ENCODE results near the gene AXDND1. TPM values are rescaled to one million over a fixed set of nuclear protein-coding genes. Genes with fewer than 3 reads are reported as not detected.
A peak's percentile ranks its signal among the peaks of the same experiment; 100 is the strongest.

AXDND1 gene
- polyA plus RNA-seq, 1 experiment = 0.27 TPM

DNA sequence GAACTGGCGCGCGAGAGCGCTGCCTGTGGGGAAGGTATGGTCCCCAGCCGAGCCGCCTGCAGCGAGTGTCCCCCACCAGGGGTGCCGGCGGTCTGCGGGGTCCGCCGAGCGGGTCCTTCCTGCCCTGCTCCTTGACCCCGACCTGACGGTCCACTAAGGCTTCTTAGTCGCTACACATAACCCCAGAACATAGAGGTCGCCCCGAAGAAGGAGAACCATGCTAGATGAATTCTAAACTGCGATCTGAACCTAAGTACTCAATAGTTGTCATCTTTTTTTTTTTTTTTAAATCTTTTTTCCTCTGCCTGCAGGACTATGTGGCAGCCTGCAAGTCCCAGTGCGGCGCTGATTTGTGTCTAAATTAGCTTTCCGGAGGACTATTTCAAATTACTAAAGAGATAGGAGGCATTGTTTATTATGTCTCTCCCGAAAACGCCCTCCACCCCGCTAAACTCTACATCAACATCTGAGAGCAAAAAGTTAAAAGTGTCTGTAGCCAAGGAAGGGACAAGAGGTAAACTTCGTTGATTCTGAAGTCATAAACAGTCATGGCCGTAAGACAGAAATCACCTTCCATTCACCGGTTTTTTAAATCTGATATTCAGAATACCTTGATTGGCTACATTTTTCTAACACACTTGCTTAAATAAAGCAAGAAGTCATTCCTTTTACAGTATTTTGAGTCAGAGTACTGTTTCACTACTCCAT is 476 bp downstream of the AXDND1 start:
- no peak for DNase-seq (ENCODE audit: low read depth)
- Histone ChIP-seq H3K27me3 (ENCODE audit: control insufficient read depth, insufficient read depth, low read length) (no peaks in the 10 kb centered on the region), H3K4me3 (ENCODE audit: low read depth, low read length) (peak overlapping the region; percentile 71), H3K36me3 (ENCODE audit: control insufficient read depth, insufficient read depth, low read length) (no peaks in the 10 kb centered on the region)
- TF ChIP-seq, protein P1, sequence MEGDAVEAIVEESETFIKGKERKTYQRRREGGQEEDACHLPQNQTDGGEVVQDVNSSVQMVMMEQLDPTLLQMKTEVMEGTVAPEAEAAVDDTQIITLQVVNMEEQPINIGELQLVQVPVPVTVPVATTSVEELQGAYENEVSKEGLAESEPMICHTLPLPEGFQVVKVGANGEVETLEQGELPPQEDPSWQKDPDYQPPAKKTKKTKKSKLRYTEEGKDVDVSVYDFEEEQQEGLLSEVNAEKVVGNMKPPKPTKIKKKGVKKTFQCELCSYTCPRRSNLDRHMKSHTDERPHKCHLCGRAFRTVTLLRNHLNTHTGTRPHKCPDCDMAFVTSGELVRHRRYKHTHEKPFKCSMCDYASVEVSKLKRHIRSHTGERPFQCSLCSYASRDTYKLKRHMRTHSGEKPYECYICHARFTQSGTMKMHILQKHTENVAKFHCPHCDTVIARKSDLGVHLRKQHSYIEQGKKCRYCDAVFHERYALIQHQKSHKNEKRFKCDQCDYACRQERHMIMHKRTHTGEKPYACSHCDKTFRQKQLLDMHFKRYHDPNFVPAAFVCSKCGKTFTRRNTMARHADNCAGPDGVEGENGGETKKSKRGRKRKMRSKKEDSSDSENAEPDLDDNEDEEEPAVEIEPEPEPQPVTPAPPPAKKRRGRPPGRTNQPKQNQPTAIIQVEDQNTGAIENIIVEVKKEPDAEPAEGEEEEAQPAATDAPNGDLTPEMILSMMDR (IDR thresholded peaks at IDR 0.05; ENCODE audit: insufficient read depth, low read depth, low read length) = no peak
- POLR2A ChIA-PET = no interaction called here
- CTCF ChIA-PET = interaction anchor here (1.0 to 1.6 kb wide), 3 partner anchors 110 to 292 kb away, joined by 4 to 6 read pairs (median 4); no protein-coding TSS in a partner anchor

DNA sequence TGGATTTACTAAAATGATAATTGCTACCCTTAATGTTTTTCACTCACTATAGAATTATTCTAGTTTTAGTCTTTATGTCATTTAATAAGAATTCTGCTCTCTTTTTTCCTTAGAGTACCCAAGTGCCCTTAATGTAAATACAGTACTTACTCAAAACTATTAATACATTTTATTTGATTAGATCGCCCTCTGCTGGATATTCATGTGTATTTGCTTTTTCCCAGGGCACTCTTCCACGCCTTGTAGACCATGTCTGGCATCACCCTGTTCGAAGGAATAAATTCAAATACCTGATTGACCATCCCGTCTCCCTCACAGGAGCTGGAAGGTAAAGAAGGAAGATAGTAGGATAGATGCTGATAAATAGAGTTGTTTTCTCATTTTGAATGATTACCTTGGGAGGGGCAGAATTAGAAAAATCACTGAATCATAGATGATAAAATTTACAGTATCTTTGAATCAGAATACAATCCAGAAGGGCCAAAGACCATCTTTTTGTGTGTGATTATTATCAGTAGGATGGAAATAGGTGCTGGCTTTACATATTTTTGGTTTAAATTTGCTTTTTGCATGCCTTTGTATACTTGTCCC is 4.1 kb downstream of the AXDND1 start:
- CTCF ChIA-PET = interaction anchor here (0.7 to 6.1 kb wide), 10 partner anchors 12 to 368 kb away, joined by 3 to 66 read pairs (median 3); no protein-coding TSS in a partner anchor
- POLR2A ChIA-PET = interaction anchor here (0.5 kb wide), 1 partner anchor 432 kb away, joined by 4 read pairs; no protein-coding TSS in a partner anchor
- no peak for DNase-seq (ENCODE audit: low read depth)
- Histone ChIP-seq H3K36me3 (ENCODE audit: control insufficient read depth, insufficient read depth, low read length) (no peaks in the 10 kb centered on the region), H3K27me3 (ENCODE audit: control insufficient read depth, insufficient read depth, low read length) (no peaks in the 10 kb centered on the region), H3K4me3 (ENCODE audit: low read depth, low read length) (no peak overlapping the region)
- TF ChIP-seq, protein P1 (IDR thresholded peaks at IDR 0.05; ENCODE audit: insufficient read depth, low read depth, low read length) = peak; percentile 52

- TF ChIP-seq, protein P1 (IDR thresholded peaks at IDR 0.05; ENCODE audit: insufficient read depth, low read depth, low read length) = no peak
- ChIA-PET POLR2A (no interaction called here), CTCF (interaction anchor here (1.4 to 6.1 kb wide), 2 partner anchors 121 to 293 kb away, joined by 3 to 66 read pairs; no protein-coding TSS in a partner anchor)
- Histone ChIP-seq H3K36me3 (ENCODE audit: control insufficient read depth, insufficient read depth, low read length) (no peaks in the 10 kb centered on the region), H3K27me3 (ENCODE audit: control insufficient read depth, insufficient read depth, low read length) (no peaks in the 10 kb centered on the region), H3K4me3 (ENCODE audit: low read depth, low read length) (no peak overlapping the region)
- DNase-seq (ENCODE audit: low read depth) = no peak
Measured at GRCh38 chr1:179372160-179372559, 6.4 kb downstream of the AXDND1 start.

DNA sequence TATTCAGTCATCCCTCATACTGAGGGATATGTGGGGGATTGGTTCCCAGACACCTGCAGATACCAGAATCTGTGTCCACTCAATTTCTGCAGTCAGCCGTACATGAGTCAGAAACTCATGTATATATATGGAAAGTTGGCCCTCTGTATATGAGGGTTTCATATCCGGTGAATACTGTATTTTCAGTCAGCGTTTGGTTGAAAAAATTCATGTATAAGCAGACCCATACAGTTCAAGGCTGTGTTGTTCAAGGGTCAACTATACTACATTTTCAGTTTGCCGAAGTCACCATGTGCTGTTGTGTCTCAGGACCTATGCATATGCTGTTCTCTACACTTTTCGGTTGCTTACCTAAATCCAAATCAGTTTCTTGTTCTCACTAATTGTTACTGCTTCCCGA is 10.5 kb downstream of the AXDND1 start:
- DNase-seq (ENCODE audit: low read depth) = no peak
- Histone ChIP-seq H3K36me3 (ENCODE audit: control insufficient read depth, insufficient read depth, low read length) (no peaks in the 10 kb centered on the region), H3K27me3 (ENCODE audit: control insufficient read depth, insufficient read depth, low read length) (no peaks in the 10 kb centered on the region), H3K4me3 (ENCODE audit: low read depth, low read length) (no peak overlapping the region)
- POLR2A ChIA-PET = no interaction called here
- TF ChIP-seq, protein P1 (IDR thresholded peaks at IDR 0.05; ENCODE audit: insufficient read depth, low read depth, low read length) = no peak
- CTCF ChIA-PET = no interaction called here

GRCh38 chr1:179380299-179380698 is 14.5 kb downstream of the AXDND1 start:
- DNase-seq (ENCODE audit: low read depth) = peak; percentile 19

More at GRCh38 chr1:179380299-179380698, 14.5 kb downstream of the AXDND1 start:
- H3K4me3 ChIP-seq (ENCODE audit: low read depth, low read length) = no peak overlapping the region
- TF ChIP-seq, protein P1 (IDR thresholded peaks at IDR 0.05; ENCODE audit: insufficient read depth, low read depth, low read length) = no peak
- no peaks in the 10 kb centered on the region for H3K27me3 ChIP-seq (ENCODE audit: control insufficient read depth, insufficient read depth, low read length)
- CTCF ChIA-PET = no interaction called here
- POLR2A ChIA-PET = no interaction called here
- no peaks in the 10 kb centered on the region for H3K36me3 ChIP-seq (ENCODE audit: control insufficient read depth, insufficient read depth, low read length)

Measured in BJ (cell line).